HG03565 (cell line): ENCODE measurements around the gene SARS1.

Experiments
- ATAC-seq: cut with Tn5 transposase; IDR thresholded peaks from one replicate; pipeline ENCODE4 v1.9.1; 2021; ENCODE audit warnings: mild to moderate bottlenecking, moderate library complexity; ENCODE audit not compliant: unreplicated experiment

The SARS1 gene

DNA sequence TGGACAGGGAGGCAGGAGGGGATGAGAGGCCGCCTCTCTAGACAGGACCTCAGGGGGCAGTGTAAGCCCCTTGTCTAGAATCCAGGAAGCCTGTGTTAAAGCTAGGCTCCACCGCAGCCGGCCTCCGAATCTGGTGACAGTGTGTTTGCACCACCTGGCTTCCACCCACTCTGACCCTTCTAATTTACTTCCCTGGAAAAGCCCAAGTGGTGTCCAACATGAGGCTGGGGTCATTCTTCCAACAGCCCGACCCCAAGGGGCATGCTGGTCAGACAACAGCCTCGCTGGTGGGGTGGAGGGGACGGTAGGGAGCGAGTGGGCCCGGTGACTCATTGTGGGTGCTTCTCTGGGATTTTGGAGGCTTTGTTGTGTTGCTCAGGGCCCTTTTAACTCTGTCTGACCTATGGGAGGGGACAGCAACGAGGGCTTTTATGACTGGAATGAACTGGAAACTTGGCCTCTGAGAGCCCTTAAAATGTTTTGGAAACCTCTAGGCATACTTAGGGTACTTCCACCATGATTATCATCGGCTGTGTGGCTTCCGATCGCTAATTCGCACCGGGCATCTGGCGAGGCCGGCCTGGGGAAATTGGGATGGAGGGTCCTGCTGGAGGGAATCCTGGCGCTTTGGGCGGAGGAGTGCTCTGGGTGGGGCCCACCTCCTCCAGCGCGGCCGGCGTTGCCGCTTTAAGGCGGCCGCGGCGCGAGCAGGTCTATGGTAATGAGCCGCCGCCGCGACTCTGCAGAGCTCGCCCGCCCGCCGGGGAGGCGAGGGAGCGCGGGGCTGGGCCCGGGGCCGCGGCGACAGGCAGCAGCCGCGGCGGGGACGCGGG, 35.3 kb downstream of the SARS1 start, which contains the start of gene CELSR2:
TSS of gene CELSR2 (plus strand) at position 743 of the 833 bp plus-strand sequence. CDS start 541 bp downstream, outside the sequence.
- ATAC-seq = no peak

DNA sequence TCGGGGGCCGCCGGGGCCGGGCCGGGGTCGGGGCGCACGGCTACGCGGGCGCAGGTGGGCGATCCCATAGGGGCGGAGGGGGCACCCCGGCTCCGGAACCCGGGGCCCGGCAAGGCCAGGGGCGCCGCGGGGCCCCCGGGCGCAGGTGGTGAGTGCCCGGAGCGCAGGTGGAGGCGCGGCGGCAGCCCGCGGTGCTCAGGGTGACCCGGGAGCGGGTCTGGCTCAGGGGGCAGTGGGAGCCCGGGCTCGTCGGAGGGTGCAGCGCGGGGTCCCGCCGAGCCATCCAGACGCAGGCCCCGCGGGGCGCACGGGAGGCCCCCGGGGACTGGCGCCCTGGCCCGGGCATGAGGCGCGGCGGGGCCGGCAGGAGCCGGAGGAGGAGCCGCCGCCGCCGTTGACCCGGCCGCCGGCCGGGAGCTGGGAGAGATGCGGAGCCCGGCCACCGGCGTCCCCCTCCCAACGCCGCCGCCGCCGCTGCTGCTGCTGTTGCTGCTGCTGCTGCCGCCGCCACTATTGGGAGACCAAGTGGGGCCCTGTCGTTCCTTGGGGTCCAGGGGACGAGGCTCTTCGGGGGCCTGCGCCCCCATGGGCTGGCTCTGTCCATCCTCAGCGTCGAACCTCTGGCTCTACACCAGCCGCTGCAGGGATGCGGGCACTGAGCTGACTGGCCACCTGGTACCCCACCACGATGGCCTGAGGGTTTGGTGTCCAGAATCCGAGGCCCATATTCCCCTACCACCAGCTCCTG, 36.1 kb downstream of the SARS1 start:
- no peak for ATAC-seq

DNA sequence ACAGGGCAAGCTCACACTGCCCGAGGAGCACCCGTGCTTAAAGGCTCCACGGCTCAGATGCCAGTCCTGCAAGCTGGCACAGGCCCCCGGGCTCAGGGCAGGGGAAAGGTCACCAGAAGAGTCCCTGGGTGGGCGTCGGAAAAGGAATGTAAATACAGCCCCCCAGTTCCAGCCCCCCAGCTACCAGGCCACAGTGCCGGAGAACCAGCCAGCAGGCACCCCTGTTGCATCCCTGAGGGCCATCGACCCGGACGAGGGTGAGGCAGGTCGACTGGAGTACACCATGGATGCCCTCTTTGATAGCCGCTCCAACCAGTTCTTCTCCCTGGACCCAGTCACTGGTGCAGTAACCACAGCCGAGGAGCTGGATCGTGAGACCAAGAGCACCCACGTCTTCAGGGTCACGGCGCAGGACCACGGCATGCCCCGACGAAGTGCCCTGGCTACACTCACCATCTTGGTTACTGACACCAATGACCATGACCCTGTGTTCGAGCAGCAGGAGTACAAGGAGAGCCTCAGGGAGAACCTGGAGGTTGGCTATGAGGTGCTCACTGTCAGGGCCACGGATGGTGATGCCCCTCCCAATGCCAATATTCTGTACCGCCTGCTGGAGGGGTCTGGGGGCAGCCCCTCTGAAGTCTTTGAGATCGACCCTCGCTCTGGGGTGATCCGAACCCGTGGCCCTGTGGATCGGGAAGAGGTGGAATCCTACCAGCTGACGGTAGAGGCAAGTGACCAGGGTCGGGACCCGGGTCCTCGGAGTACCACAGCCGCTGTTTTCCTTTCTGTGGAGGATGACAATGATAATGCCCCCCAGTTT, 36.9 kb downstream of the SARS1 start:
- no peak for ATAC-seq

DNA sequence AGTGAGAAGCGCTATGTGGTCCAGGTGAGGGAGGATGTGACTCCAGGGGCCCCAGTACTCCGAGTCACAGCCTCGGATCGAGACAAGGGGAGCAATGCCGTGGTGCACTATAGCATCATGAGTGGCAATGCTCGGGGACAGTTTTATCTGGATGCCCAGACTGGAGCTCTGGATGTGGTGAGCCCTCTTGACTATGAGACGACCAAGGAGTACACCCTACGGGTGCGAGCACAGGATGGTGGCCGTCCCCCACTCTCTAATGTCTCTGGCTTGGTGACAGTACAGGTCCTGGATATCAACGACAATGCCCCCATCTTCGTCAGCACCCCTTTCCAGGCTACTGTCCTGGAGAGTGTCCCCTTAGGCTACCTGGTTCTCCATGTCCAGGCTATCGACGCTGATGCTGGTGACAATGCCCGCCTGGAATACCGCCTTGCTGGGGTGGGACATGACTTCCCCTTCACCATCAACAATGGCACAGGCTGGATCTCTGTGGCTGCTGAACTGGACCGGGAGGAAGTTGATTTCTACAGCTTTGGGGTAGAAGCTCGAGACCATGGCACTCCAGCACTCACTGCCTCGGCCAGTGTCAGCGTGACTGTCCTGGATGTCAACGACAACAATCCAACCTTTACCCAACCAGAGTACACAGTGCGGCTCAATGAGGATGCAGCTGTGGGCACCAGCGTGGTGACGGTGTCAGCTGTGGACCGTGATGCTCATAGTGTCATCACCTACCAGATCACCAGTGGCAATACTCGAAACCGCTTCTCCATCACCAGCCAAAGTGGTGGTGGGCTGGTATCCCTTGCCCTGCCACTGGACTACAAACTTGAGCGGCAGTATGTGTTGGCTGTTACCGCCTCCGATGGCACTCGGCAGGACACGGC, 37.8 kb downstream of the SARS1 start:
- no peak for ATAC-seq

DNA sequence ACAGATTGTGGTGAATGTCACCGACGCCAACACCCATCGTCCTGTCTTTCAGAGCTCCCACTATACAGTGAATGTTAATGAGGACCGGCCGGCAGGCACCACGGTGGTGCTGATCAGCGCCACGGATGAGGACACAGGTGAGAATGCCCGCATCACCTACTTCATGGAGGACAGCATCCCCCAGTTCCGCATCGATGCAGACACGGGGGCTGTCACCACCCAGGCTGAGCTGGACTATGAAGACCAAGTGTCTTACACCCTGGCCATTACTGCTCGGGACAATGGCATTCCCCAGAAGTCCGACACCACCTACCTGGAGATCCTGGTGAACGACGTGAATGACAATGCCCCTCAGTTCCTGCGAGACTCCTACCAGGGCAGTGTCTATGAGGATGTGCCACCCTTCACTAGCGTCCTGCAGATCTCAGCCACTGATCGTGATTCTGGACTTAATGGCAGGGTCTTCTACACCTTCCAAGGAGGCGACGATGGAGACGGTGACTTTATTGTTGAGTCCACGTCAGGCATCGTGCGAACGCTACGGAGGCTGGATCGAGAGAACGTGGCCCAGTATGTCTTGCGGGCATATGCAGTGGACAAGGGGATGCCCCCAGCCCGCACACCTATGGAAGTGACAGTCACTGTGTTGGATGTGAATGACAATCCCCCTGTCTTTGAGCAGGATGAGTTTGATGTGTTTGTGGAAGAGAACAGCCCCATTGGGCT, 38.6 kb downstream of the SARS1 start:
- no peak for ATAC-seq

DNA sequence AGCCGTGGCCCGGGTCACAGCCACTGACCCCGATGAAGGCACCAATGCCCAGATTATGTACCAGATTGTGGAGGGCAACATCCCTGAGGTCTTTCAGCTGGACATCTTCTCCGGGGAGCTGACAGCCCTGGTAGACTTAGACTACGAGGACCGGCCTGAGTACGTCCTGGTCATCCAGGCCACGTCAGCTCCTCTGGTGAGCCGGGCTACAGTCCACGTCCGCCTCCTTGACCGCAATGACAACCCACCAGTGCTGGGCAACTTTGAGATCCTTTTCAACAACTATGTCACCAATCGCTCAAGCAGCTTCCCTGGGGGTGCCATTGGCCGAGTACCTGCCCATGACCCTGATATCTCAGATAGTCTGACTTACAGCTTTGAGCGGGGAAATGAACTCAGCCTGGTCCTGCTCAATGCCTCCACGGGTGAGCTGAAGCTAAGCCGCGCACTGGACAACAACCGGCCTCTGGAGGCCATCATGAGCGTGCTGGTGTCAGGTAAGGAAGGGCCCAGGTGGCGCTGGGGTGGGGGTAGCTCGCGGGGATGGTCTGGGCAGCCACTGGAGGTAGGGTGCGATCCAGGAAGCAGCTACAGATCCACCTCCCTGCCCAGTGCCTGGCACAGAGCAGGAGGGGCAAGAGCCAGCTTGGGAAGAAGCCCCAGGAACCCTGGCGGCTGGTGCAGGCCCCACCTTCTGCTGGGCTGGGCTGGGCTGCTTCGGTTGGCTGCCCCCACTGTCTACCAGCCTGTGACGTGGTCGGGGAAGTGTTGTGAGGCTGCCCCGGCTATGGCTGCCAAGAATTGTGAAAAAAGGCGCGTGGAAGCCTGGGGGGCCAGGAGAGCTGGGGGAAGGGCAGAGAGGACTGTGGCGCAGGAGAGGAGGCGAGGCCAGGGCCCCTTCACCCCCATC, 39.4 kb downstream of the SARS1 start:
- ATAC-seq = no peak

DNA sequence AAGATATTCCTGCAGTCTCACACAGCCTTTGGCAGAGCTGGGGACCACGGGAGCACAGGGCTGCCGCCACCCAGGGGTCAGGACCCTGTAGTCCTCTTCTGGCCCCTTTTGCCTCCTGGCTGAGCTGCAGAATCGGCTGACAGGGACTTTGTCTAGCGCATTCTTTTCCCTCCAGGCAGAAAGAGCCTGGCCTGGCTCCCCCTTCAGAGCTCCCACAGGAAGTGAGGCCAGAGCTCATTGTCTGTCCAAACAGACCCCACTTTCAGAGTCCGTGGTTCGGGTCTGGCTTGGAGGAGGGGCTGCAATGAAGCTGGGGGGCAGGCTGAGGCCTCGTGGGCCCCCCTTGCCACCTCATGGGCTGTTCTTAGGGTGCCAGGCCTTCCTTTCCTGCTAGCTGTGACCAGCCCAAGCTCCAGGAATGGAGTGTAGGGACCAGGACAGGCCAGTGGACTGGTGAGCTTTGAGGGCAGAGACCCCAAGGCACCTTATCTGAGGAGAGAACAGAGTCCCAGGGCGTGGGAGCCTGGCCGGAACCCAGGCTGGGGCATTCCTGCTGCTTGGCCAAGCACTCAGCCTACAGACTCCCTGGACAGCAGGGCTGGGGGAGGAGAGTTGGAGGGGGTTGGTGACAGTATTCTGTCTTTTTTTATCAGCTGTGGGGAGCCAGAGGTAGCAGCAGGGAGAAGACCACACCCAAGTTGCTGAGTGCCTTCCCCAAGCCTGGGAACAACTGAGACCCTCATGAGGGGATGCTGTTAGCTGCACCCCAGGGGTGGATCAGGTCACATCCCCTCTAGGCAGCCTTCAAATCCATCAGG, 40.3 kb downstream of the SARS1 start:
- no peak for ATAC-seq

DNA sequence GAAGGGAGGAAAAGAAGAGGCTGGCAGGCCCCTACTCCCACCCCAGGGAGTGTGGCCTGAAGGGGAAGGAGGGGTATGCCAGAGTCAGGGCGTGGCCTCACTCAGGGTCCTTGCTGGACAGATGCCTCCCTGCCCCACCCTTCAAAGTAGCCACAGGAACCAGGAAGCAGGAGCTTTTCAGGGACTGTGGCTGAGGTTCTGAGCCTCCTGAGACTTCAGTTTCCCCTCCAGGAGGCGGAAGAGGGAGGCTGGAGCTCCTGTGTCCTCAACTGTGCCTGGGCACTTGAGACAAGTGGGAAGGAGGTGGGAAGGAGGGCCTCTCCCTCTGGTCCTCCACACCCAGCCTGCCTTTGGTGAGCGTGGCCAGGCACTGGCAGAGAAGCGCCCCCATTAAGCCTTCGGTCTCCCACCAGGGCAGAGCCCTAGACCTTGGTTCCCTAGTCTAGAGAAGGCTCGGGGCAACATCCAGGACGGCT, 40.9 kb downstream of the SARS1 start:
- ATAC-seq = no peak

DNA sequence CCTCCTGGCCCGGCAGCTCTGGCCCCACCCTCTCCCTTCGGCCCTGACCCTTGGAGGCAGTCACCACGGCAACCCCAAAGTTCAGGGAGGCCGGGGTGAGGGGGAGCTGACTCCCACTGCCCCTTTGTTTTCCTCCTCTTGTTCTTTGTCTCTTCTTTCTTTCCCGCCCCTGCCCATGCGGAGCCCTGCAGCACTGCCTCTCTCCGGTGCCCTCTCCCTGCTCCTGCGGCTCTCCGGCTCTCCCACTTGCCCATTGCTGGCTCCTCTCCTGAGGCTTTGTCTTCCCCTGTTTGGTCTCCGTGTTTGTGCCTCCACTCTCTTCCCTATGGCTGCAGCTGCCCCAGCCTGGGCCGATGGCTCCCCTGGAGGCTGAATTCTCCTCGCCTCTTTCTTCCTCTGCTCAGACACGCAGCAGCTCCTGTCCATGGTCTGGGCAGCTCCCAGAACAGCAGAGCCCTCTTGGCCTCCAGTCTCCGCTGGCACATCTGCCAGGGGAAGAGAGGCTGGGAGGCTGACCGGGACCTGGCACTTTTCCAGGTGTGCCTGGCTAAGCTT, 41.5 kb downstream of the SARS1 start:
- no peak for ATAC-seq

DNA sequence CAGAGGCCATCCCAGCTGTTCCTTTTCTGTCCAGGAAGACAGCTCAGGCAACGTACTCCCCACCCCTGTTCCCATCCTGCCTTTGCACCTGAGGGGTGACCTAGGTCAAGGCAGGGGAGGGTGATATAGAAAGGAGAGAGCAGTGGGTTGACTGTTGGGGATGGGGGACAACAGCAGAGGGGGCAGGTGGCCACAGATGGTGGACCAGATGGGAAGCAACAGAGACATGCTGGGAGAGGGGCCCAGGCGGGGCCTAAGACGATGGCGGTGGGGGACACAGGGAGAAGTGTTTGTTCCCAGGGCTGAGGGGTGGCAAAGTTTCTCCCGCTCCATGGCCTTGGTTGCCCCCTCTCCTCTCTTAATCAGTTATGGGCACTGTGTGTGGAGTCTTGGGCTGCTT, 42.0 kb downstream of the SARS1 start:
- ATAC-seq = no peak

DNA sequence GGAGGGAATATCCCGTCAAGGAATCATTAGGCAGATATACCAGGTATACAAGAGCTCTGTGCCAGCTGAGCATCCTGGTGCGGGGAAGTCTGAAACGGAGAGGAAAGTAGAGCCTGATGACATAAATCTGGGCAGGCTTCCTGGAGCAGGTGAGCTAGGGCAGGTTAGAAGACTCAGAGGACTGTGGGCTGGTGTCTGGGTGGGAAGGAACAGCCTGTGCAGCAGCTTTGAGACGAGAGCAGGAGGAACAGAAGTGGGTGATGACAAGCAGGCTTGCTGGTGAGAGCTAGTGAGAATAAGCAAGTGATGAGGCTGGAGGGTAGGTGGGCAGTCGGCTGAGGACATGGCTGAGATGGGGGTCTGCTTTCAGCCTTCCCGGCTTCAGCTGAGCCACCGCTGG, 42.4 kb downstream of the SARS1 start:
- no peak for ATAC-seq

DNA sequence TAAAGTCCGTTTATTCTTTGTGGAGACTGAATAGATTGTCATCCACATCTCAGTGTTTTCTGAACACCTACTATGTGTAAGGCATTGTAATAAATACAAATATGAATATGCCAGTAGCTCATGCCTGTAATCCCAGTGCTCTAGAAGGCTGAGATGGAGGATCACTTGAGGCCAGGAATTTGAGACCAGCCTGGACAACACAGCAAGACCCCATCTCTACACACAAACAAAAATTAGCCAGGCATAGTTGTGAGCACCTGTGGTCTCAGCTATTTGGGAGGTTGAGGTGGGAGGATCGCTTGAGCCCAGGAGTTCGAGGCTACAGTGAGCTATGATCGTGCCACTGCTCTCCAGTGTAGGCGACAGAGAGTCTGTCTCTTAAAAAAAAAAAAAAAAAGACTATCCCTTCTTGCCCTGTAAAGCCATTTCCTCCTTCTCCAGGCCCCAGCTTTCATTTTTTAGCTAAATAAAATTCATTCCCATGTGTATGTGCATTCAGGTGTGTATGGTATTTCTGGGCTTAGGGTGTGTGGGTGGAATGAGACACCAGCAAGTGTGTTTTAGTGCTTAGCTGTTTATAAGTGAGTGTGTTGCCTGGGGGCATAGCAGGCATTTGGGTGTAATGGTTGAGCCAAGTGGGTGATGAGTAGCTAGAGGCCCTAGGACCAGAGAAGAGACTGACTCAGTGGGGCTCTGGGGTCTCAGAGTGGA, 43.4 kb downstream of the SARS1 start:
- ATAC-seq = no peak

DNA sequence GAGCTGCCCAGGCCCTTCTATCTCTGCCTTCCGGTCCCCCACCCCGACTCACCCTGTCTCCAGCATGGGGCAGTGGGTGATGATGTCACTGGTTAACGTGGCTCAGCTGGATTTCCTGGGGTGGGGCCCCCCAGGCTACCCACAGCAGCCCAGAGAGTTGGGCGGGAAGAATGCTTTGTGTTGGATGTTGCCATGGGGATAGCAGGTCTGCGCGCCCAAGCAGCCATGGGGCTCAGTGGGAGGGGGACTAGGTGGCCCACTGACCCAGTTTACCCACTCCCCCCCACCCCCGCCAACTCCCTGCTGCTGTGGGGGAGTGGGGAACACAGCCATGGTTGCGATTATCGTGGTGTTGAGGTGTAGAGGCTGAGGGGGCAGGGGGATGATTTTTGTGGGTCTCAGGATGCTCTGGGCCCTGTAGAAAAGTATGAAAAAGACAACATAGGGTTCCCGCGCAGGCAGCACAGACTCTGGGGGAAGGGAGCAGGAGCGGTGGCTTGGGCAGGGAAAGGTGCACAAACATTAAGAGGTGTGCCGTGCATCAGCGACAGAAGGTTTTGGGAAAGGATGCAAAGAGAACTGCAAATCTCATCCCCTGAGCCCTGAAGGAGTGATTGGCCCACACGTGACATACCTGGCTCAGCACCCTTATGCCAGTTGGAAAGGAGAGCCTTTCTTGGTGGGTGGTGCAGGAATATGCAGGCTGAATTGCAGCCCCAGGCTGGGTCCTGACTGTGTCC, 44.1 kb downstream of the SARS1 start:
- no peak for ATAC-seq

DNA sequence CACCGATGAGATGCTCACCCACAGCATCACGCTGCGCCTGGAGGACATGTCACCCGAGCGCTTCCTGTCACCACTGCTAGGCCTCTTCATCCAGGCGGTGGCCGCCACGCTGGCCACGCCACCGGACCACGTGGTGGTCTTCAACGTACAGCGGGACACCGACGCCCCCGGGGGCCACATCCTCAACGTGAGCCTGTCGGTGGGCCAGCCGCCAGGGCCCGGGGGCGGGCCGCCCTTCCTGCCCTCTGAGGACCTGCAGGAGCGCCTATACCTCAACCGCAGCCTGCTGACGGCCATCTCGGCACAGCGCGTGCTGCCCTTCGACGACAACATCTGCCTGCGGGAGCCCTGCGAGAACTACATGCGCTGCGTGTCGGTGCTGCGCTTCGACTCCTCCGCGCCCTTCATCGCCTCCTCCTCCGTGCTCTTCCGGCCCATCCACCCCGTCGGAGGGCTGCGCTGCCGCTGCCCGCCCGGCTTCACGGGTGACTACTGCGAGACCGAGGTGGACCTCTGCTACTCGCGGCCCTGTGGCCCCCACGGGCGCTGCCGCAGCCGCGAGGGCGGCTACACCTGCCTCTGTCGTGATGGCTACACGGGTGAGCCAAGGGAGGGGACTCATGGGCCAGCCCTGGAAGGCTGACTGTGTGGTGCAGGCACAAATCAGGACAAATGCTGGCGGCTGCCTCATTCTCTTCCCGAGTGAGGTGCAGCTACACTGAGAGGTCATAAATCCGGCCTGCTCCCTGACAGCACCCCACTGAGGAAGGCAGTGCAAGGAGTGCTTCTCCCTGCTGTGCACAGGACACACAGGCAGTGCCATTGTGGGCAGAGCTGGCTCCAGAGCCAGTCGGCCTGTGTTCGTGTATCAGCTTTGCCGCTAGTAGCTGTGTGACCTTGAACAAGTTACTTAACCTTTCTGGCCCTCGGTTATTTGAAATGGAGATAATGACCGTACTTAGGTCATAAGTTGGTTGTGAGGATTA, 45.1 kb downstream of the SARS1 start:
- ATAC-seq = no peak
